Activated CD4-positive, CD25-positive, alpha-beta regulatory T cell treated with anti-CD3 and anti-CD28 coated beads, Interleukin-2, amount 50 U/mL, for 16 hours (primary cell): ENCODE results near the gene RAD51B.
"Not testable (repeated sequence)": the region's sequence is repeated elsewhere in the genome, so short reads cannot be mapped to it uniquely, and the experiment has no call there.

Experiments used
- DNase-seq: peaks from one replicate; pipeline ENCODE4 v3.0.0-alpha.2; 2020; ENCODE audit warnings: low read depth, low spot score

The RAD51B gene

GRCh38 chr14:68740788-68741476 lies 921.4 kb downstream of the RAD51B start:
- no peak for DNase-seq

DNA sequence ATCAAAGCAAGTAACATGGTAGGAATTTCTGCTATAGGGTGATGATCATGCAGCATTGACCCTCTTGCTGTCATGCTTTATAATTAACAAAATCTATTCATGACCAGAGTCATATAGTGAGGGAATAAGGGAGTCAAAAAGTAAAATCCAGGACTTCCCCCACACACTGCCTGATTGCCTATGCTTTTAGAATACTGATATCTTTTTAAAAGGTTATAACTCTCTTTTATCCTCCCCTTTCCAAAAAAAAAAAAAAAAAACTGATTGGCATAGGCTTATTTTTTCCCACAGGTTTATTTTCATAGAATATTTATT lies 921.9 kb downstream of the RAD51B start:
- no peak for DNase-seq

DNA sequence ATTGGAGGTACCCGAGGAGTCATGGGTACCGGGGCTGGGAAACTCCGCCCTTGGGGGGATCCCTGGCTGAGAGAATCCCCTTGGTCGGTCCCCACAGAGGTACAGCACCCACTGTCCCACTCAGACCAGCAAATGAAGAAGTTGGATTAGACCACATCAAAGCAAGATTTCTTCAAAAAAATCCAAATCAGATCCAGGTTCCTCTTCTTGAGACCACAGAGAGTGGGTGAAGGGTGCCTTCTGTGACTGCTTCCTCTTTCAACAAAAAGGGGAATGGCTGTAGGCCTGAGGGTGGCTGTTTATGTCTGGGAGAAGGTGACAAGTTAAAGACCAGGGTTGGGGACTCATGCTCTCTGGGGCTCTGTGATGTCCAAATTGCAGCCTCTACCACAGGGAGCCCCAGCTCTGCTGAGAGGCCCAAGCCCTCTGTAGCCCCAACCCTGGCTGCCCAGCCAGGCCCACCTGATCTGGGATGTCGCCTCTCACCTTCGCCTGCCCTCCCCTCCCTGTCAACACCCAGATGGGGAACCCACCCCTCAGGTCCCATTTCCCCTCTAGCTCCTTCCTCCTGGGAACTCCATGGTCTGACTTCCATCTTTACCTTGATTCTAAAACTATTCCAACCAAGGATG lies 922.4 kb downstream of the RAD51B start:
- DNase-seq = no peak

- no peak for DNase-seq
These were observed 925.0 kb downstream of the RAD51B start for GRCh38 chr14:68744613-68745012.

- no peak for DNase-seq
These were observed 927.8 kb downstream of the RAD51B start for GRCh38 chr14:68747393-68747792.

GRCh38 chr14:68748260-68748659 lies 928.7 kb downstream of the RAD51B start:
- DNase-seq = no peak

DNA sequence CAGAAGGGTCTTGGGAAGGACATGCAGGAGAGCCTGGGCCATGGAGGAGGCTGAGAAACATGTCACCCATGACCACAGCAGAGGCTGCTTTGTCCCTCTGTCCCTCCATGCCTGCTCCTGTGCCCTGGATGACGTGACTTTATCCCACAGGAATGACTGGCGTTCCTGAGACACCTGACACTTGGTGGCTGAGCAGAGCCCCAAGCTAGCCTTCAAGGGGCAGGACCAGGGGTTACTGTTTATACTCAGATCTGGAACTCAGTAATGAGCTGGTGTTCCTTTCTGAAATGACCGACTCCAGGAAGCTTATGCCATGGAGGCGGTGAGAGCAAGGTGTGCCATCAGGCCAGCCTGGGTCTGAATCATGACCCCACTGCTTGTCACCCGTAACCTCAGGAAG lies 929.1 kb downstream of the RAD51B start:
- DNase-seq = no peak

- no peak for DNase-seq
These were observed 930.2 kb downstream of the RAD51B start for GRCh38 chr14:68749487-68750475.

DNA sequence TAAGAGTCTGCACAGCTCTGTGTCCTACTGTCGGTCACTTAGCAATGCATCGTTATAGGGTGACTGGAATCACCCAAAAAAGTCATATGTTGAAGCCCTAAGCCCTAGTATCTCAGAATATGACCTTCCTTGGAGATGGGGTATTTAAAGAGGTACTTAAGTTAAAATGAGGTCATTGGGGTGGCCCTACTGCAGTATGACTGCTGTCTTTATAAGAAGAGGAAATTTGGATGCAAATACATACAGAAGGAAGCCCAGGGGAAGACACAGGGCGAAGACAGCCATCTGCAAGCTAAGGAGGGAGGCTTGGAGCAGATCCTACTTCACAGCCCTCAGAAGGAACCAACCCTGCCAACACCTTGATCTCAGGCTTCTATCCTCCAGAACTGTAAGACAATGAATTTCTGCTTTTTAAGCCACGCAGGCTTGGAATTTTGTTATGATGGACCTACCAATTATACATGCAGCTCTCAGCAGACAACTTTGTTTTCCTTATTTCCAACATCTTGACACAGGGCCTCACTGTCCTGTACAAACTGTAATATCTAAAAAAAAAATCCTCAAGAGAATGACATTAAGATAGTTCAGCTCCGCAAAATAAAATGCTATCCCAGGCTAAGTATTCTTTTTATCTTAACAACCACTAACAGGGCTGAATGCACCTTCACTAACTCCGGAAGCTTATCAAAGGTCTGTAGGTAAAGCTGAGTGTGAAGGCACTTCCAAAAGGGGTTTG lies 932.9 kb downstream of the RAD51B start:
- no peak for DNase-seq

- DNase-seq = no peak
These were observed 934.1 kb downstream of the RAD51B start for GRCh38 chr14:68753690-68754089.

- DNase-seq = no peak
These were observed 935.4 kb downstream of the RAD51B start for GRCh38 chr14:68755016-68755353.

DNA sequence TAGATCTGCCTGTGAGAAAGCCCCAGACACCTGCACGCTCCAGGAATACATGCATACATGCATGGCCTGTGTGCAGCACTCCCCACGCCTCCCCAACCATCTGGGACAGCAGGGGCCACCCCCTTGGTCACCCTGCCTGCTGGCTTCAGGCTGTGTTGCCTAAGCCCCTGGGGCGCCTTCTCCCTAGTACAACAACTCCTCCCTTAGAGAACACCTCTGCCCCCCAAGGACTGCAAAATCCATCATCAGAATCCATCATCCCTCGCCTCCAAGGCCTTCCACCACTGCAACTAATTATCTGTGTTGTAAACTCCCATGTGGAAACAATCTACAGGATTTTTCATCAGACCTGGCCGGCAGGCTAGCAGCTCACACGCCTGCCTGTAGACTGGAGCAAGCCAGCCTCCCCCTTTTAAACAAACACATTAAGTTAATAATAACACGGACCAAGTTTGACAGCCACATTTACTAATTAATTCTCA lies 936.5 kb downstream of the RAD51B start:
- no peak for DNase-seq

DNA sequence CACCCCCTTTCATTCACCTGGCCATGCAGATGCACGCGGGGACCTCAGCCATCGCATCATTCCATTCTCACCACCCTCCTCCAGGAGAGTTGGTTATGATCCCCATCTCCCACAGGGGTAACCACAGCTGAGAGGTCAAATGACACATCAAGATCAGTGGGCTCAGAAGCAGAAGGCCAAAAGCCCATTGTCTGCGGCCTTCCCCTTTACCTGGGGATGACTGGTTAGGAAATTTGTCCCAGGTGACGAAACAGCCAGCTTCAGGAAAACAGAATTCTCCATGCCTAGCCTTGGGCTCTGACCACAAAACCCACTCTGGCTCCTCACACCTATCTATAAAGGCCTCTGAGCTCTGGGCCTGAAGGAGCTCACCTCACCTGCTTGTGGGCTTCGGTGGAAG lies 937.2 kb downstream of the RAD51B start:
- no peak for DNase-seq

DNA sequence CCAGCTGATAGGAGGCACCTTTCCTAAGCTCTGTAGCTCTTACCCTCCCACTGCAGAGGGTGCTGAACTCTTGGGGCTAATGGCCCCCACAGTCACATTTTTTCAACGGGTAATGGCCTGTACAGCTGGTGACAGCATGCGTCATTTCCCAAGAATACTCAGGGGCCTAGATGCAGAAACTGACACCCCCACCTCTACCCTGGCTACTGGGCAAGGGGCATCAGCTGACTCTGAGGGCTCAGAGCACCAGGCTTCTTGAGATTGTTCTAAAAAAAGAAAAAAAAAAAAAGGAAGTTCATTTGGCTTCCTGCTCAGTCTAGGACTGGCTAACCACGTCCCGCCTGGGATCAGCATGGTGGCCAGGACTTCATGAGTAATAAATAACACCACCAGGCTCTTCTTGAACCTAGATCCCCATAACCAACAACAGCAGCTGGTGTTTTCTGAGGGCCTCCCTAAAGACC lies 938.1 kb downstream of the RAD51B start:
- no peak for DNase-seq

- DNase-seq = no peak
These were observed 938.7 kb downstream of the RAD51B start for GRCh38 chr14:68758301-68758700.

- no peak for DNase-seq
These were observed 939.5 kb downstream of the RAD51B start for GRCh38 chr14:68759017-68759560.

DNA sequence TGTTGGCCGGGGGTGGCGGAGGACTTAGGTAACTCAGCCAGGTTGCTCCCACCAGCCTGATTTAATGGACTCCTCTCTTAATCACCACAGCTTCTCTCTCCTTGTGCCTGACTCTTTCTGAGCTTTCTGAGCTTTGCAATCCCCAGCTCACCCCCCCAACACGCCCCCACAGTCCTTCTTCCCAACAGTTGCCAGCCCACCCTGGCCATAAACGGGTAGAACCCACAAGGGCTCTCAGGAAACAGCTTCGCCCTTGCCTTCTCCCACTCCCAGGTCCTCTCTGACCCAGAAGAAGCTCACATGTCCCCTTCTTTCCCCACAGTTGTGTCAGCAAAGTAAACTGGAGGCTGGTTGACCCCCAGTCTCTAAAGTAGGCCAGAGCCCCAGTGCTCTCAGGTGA lies 940.4 kb downstream of the RAD51B start:
- no peak for DNase-seq

GRCh38 chr14:68760761-68761160 lies 941.2 kb downstream of the RAD51B start:
- no peak for DNase-seq

- no peak for DNase-seq
These were observed 941.8 kb downstream of the RAD51B start for GRCh38 chr14:68761391-68761790.

DNA sequence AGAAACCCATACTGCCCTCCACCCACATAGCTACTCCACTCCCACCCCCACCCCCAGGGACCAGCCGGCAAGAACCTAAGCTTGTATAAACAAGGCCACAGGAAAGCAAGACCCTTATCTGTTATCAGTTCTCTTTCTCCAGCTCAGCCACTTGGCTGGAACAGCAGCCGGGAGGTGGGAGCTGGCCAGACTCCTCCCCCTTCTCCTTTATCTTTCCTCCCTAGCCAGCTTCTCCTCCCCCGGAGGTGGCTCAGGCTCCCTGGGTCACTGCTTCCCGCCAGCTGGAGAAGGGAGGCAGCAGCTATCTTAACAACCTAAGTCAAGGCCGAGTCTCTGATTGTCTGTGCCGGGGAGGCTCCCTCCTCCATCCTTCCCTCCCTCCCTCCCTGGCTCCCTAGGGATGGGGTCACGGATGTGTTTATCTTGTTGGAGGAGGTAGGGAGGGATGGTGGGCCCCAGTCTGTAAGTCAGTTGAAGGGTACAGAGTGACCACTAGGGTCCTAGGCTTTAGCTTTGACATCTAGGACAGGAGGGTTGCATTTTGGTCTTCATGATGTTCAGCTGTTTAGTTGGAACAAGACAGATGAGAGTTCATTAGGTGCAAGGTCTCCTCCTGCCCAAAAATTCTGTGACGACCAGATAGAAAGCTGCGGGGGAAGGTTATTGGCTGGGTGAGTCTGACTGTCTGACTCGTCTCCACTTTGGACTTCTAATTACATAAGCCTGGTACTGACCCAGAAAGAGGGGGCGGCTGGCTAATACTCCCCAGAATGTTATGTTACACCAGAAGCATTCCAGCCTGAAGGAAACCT lies 943.6 kb downstream of the RAD51B start:
- no peak for DNase-seq

GRCh38 chr14:68763843-68764242 lies 944.3 kb downstream of the RAD51B start:
- not testable (repeated sequence) for DNase-seq
